Lower leg skin (tissue), 3 donors: Measurements from ENCODE around the gene PIP5K1C.

Experiments used
- POLR2A ChIP-seq, 2 donors: fragments of 450-650 bp; IDR thresholded peaks; one replicate each; pipeline ENCODE4 v1.6.1; 2016 to 2017; ENCODE audit warnings: antibody characterized with exemption in 2 of 2, mild to moderate bottlenecking in 1 of 2, moderate library complexity in 1 of 2
- TF ChIP-seq, protein P1 (sequence below), 3 donors: fragments of 450-650 bp; IDR thresholded peaks; one replicate each; pipeline ENCODE4 v1.5.1; 2016; ENCODE audit warnings: antibody characterized with exemption in 3 of 3, mild to moderate bottlenecking in 3 of 3, moderate library complexity in 2 of 3

DNA sequence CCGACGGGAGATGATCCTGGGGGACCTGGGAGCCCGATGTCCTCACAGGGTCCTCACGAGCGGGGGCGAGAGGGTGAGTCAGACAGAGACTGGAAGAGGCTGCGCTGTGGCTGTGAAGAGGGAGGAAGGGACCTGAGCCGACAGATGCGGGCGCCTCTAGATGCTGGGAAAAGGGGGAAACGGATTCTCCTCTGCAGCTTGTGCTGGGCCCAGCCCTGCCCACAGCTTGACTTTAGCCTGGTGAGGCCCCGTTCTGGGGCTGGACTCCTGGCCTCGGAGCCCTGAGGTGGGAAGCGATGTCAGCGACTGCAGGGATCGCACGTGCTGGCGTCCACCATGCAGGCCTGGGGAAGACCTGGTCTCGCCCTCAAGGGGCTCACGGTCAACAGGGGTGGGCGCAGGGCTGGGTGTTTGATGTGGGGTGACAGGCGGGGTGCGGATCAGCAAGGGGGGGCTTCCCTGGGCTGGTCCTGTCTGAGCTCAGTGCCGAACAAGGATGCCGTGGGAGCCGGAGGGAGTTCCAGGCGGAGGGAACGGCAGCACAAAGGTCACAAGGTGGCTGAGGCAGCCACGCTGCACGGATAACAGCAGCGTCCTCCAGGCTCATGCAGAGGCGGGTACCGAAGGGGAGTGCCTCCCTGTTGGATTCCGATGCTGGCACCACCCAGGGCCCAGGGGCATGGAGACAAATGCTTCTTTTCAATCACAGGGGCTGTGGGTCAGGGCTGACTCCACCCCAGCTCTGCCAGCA is 31.8 kb downstream of the PIP5K1C start:
- TF ChIP-seq, protein P1, sequence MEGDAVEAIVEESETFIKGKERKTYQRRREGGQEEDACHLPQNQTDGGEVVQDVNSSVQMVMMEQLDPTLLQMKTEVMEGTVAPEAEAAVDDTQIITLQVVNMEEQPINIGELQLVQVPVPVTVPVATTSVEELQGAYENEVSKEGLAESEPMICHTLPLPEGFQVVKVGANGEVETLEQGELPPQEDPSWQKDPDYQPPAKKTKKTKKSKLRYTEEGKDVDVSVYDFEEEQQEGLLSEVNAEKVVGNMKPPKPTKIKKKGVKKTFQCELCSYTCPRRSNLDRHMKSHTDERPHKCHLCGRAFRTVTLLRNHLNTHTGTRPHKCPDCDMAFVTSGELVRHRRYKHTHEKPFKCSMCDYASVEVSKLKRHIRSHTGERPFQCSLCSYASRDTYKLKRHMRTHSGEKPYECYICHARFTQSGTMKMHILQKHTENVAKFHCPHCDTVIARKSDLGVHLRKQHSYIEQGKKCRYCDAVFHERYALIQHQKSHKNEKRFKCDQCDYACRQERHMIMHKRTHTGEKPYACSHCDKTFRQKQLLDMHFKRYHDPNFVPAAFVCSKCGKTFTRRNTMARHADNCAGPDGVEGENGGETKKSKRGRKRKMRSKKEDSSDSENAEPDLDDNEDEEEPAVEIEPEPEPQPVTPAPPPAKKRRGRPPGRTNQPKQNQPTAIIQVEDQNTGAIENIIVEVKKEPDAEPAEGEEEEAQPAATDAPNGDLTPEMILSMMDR (IDR thresholded peaks at IDR 0.05) = no peak
- TF ChIP-seq POLR2A (IDR thresholded peaks at IDR 0.05) = no peak
